Vagina (tissue), 2 donors: ENCODE results near the gene UQCRC1. TPM values are rescaled to one million over a fixed set of nuclear protein-coding genes. Genes with fewer than 3 reads are reported as not detected.

Experiments used
- DNase-seq, 2 donors: peaks; one replicate each; pipeline ENCODE4 v3.0.0-alpha.2; 2017; ENCODE audit errors: extremely low spot score in 2 of 2
- H3K27ac ChIP-seq: fragments of 200-600 bp; sonication (generic); one replicate; pipeline ENCODE4 v1.5.1; 2019
- H3K27me3 ChIP-seq: fragments of 200-600 bp; sonication (generic); one replicate; pipeline ENCODE4 v1.5.1; 2019
- H3K36me3 ChIP-seq, 2 donors: fragments of 200-600 bp; sonication (generic); one replicate each; pipeline ENCODE4 v1.5.1; 2017 to 2019
- H3K4me1 ChIP-seq: fragments of 200-600 bp; sonication (generic); one replicate; pipeline ENCODE4 v1.5.1; 2019
- H3K4me3 ChIP-seq, 2 donors: fragments of 200-600 bp; sonication (generic); 1 replicate in 1 of 2; 2 replicates in 1 of 2; pipeline ENCODE4 v1.5.1; 2016 to 2019
- H3K9me3 ChIP-seq: fragments of 200-600 bp; sonication (generic); one replicate; pipeline ENCODE4 v1.5.1; 2019
- CTCF ChIP-seq, 3 experiments: fragments of 450-650 bp in 2 of 3; fragments of 200-600 bp in 1 of 3; sonication (generic) in 1 of 3; IDR thresholded peaks; one replicate each; pipeline ENCODE4 v1.5.1; 2017 to 2019; ENCODE audit warnings: antibody characterized with exemption in 3 of 3, mild to moderate bottlenecking in 2 of 3, moderate library complexity in 2 of 3
- POLR2A ChIP-seq, 2 donors: fragments of 450-650 bp; IDR thresholded peaks; one replicate each; pipeline ENCODE4 v1.6.1; 2017; ENCODE audit warnings: antibody characterized with exemption in 2 of 2, mild to moderate bottlenecking in 2 of 2, moderate library complexity in 2 of 2
- POLR2AphosphoS5 ChIP-seq, 2 donors: sonication (generic); formaldehyde crosslinking; IDR thresholded peaks; one replicate each; pipeline ENCODE4 v1.9.0; 2017; ENCODE audit warnings: antibody characterized with exemption in 2 of 2, mild to moderate bottlenecking in 2 of 2, low read depth in 1 of 2; ENCODE audit not compliant: insufficient read depth in 1 of 2
- intact Hi-C: fragments of 100-400 bp; cut with DNase I; formaldehyde crosslinking; loops from one replicate; pipeline ENCODE4 v1.15.1; 2023
- total RNA-seq: library from RNA; depleted of rRNA; stranded (reverse); fragments of >200 nt; gene quantifications from one replicate; pipeline ENCODE4 v1.2.3, GENCODE V29; 2016

The UQCRC1 gene
- total RNA-seq, 1 donor from 2014 or later: 190 TPM

GRCh38 chr3:48629894-48630293 is 20.4 kb upstream of the UQCRC1 start:
- peaks cover 0 to 27% of the 10 kb centered on the region in 2 donors for H3K36me3 ChIP-seq
- no peak overlapping the region for H3K27ac ChIP-seq
- intact Hi-C loops: no loop called here
- H3K27me3 ChIP-seq: no peaks in the 10 kb centered on the region
- TF ChIP-seq POLR2AphosphoS5 (IDR thresholded peaks at IDR 0.05; ENCODE audit: insufficient read depth in 1 of 2, low read depth in 1 of 2) (no peak), CTCF (IDR thresholded peaks at IDR 0.05) (no peak), POLR2A (IDR thresholded peaks at IDR 0.05) (no peak)
- no peaks in the 10 kb centered on the region for H3K9me3 ChIP-seq
- no peak overlapping the region for H3K4me3 ChIP-seq
- peaks cover 20% of the 10 kb centered on the region for H3K4me1 ChIP-seq
- DNase-seq: no peak

- DNase-seq: no peak
- Histone ChIP-seq H3K27ac (no peak overlapping the region), H3K27me3 (no peaks in the 10 kb centered on the region), H3K36me3 (peaks cover 0 to 30% of the 10 kb centered on the region in 2 donors), H3K9me3 (no peaks in the 10 kb centered on the region), H3K4me1 (peaks cover 5% of the 10 kb centered on the region), H3K4me3 (no peak overlapping the region)
- intact Hi-C loops: no loop called here
- no peak for TF ChIP-seq POLR2AphosphoS5 (IDR thresholded peaks at IDR 0.05; ENCODE audit: insufficient read depth in 1 of 2, low read depth in 1 of 2)
- no peak for TF ChIP-seq CTCF (IDR thresholded peaks at IDR 0.05)
- no peak for TF ChIP-seq POLR2A (IDR thresholded peaks at IDR 0.05)
Measured at GRCh38 chr3:48628277-48629017, 19.0 kb upstream of the UQCRC1 start.

GRCh38 chr3:48625600-48625999 is 16.2 kb upstream of the UQCRC1 start:
- TF ChIP-seq CTCF (IDR thresholded peaks at IDR 0.05) (no peak), POLR2A (IDR thresholded peaks at IDR 0.05) (no peak), POLR2AphosphoS5 (IDR thresholded peaks at IDR 0.05; ENCODE audit: insufficient read depth in 1 of 2, low read depth in 1 of 2) (no peak)
- Histone ChIP-seq H3K4me1 (no peaks in the 10 kb centered on the region), H3K27me3 (no peaks in the 10 kb centered on the region), H3K27ac (no peak overlapping the region), H3K9me3 (no peaks in the 10 kb centered on the region), H3K36me3 (peaks cover 0 to 12% of the 10 kb centered on the region in 2 donors), H3K4me3 (no peak overlapping the region)
- DNase-seq: no peak
- intact Hi-C loops: no loop called here

GRCh38 chr3:48624767-48625166 is 15.3 kb upstream of the UQCRC1 start:
- intact Hi-C loops: no loop called here
- DNase-seq: no peak
- H3K36me3 ChIP-seq: peaks cover 0 to 5% of the 10 kb centered on the region in 2 donors

More at GRCh38 chr3:48624767-48625166, 15.3 kb upstream of the UQCRC1 start:
- no peaks in the 10 kb centered on the region for H3K27me3 ChIP-seq
- no peak overlapping the region for H3K4me3 ChIP-seq
- H3K4me1 ChIP-seq: no peaks in the 10 kb centered on the region
- no peak overlapping the region for H3K27ac ChIP-seq
- no peaks in the 10 kb centered on the region for H3K9me3 ChIP-seq
- TF ChIP-seq POLR2A (IDR thresholded peaks at IDR 0.05): no peak
- no peak for TF ChIP-seq POLR2AphosphoS5 (IDR thresholded peaks at IDR 0.05; ENCODE audit: insufficient read depth in 1 of 2, low read depth in 1 of 2)
- no peak for TF ChIP-seq CTCF (IDR thresholded peaks at IDR 0.05)
